ENCODE data around the gene TRPC1. TPM values are rescaled to one million over a fixed set of nuclear protein-coding genes. Genes with fewer than 3 reads are reported as not detected.
"Not testable (repeated sequence)": the region's sequence is repeated elsewhere in the genome, so short reads cannot be mapped to it uniquely, and the experiment has no call there.

The TRPC1 gene
- total RNA-seq, result 21.8 TPM

- DNase-seq, result peak; percentile 83
Observed at GRCh38 chr3:142723968-142724681, at the start of gene TRPC1. Gene TRPC1 (plus strand): TSS chr3:142724034. CDS start chr3:142724560, 526 bp downstream.

- DNase-seq, result no peak
Observed at GRCh38 chr3:142676151-142676550, 47.7 kb upstream of the TRPC1 start.

GRCh38 chr3:142680710-142681109 is 43.1 kb upstream of the TRPC1 start:
- DNase-seq, result no peak

GRCh38 chr3:142690613-142691012 is 33.2 kb upstream of the TRPC1 start:
- DNase-seq, result no peak

GRCh38 chr3:142691527-142691926 is 32.3 kb upstream of the TRPC1 start:
- DNase-seq, result no peak

- no peak for DNase-seq
Observed at GRCh38 chr3:142693136-142693853, 30.5 kb upstream of the TRPC1 start.

- DNase-seq, result no peak
Observed at GRCh38 chr3:142694225-142694624, 29.6 kb upstream of the TRPC1 start.

GRCh38 chr3:142705198-142705597 is 18.6 kb upstream of the TRPC1 start:
- DNase-seq, result peak; percentile 44

GRCh38 chr3:142706321-142707127 is 17.3 kb upstream of the TRPC1 start:
- no peak for DNase-seq

- no peak for DNase-seq
Observed at GRCh38 chr3:142709207-142709606, 14.6 kb upstream of the TRPC1 start.

- not testable (repeated sequence) for DNase-seq
Observed at GRCh38 chr3:142714882-142715281, 9.0 kb upstream of the TRPC1 start.

- no peak for DNase-seq
Observed at GRCh38 chr3:142716102-142716501, 7.7 kb upstream of the TRPC1 start.

- no peak for DNase-seq
Observed at GRCh38 chr3:142723665-142723967, 218 bp upstream of the TRPC1 start.

GRCh38 chr3:142724682-142725356 is 985 bp downstream of the TRPC1 start:
- peak; percentile 49 for DNase-seq

- DNase-seq, result peak; percentile 2
Observed at GRCh38 chr3:142725357-142725739, 1.5 kb downstream of the TRPC1 start.

GRCh38 chr3:142726017-142726416 is 2.2 kb downstream of the TRPC1 start:
- no peak for DNase-seq

GRCh38 chr3:142732066-142732465 is 8.2 kb downstream of the TRPC1 start:
- DNase-seq, result no peak

GRCh38 chr3:142734834-142735233 is 11.0 kb downstream of the TRPC1 start:
- no peak for DNase-seq

- DNase-seq, result peak; percentile 0
Observed at GRCh38 chr3:142735462-142735861, 11.6 kb downstream of the TRPC1 start.

- no peak for DNase-seq
Observed at GRCh38 chr3:142738396-142738795, 14.6 kb downstream of the TRPC1 start.

GRCh38 chr3:142746646-142747045 is 22.8 kb downstream of the TRPC1 start:
- DNase-seq, result no peak

GRCh38 chr3:142750531-142750930 is 26.7 kb downstream of the TRPC1 start:
- DNase-seq, result not testable (repeated sequence)

- DNase-seq, result not testable (repeated sequence)
Observed at GRCh38 chr3:142752605-142753004, 28.8 kb downstream of the TRPC1 start.

All from skin of body (tissue), 2 donors.